ENCODE results near the gene FAM174B.

GRCh38 chr15:92627014-92627413 lies 28.6 kb downstream of the FAM174B start:
- TF ChIP-seq, protein P1, sequence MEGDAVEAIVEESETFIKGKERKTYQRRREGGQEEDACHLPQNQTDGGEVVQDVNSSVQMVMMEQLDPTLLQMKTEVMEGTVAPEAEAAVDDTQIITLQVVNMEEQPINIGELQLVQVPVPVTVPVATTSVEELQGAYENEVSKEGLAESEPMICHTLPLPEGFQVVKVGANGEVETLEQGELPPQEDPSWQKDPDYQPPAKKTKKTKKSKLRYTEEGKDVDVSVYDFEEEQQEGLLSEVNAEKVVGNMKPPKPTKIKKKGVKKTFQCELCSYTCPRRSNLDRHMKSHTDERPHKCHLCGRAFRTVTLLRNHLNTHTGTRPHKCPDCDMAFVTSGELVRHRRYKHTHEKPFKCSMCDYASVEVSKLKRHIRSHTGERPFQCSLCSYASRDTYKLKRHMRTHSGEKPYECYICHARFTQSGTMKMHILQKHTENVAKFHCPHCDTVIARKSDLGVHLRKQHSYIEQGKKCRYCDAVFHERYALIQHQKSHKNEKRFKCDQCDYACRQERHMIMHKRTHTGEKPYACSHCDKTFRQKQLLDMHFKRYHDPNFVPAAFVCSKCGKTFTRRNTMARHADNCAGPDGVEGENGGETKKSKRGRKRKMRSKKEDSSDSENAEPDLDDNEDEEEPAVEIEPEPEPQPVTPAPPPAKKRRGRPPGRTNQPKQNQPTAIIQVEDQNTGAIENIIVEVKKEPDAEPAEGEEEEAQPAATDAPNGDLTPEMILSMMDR (IDR thresholded peaks at IDR 0.05), result no peak
- no peak for TF ChIP-seq POLR2A (IDR thresholded peaks at IDR 0.05)
- TF ChIP-seq EP300 (IDR thresholded peaks at IDR 0.05), result no peak

Data from tibial nerve (tissue), 4 donors.